ENCODE measurements around the gene GRIN2A.

GRIN2A gene

DNA sequence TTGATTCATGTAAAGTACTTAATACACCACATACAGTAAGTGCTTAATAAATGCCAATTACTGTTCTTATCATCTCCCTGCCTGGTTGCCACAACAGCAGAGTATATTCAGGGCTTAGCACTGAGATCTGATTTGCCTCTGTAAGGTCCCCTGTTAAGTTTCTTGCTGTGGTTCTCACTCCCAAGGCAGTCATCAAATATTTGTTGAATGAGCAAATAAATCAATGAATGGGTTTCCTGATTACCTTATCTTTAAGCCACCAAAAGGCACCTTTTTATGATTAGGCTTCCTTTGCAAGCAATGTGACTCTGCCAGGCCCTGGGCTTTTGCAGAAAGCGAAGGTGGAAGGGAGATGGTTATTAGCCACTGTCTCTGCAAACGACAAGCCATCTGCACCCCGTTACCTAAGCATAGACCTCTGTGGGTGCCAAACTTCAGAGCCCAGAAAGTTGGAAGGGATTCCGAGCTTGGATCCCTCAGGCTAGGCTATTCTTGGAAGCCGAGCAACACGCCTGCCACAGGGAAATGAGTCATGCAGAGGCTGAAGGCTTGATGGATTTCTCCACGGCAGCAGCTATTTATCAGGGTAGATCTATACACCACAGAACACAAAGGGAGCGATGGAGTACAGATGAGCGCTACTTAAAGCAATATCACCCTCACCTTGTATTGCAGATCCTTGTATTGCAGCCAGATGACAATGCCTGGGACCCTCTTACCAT, 102.0 kb downstream of the GRIN2A start:
- no peaks in the 10 kb centered on the region for H3K9me3 ChIP-seq (replicated peaks; ENCODE audit: insufficient read depth, low read length)
- H3K4me2 ChIP-seq (ENCODE audit: low read depth, low read length), result no peak overlapping the region
- no peaks in the 10 kb centered on the region for H3K79me2 ChIP-seq (ENCODE audit: low read length)
- H4K20me1 ChIP-seq (ENCODE audit: insufficient read depth, low read length), result no peaks in the 10 kb centered on the region
- H3K36me3 ChIP-seq (replicated peaks; ENCODE audit: insufficient read depth, low read length), result no peaks in the 10 kb centered on the region
- H3K9me2 ChIP-seq (replicated peaks; ENCODE audit: insufficient read depth, low read length), result no peaks in the 10 kb centered on the region
- H2AFZ ChIP-seq (ENCODE audit: low read length), result no peak overlapping the region
- no peak overlapping the region for H3K27ac ChIP-seq (ENCODE audit: low read length)
- no peaks in the 10 kb centered on the region for H3K4me1 ChIP-seq (ENCODE audit: low read length)
- no peaks in the 10 kb centered on the region for H3K27me3 ChIP-seq (replicated peaks; ENCODE audit: insufficient read depth, low read length)
- H3F3A ChIP-seq (ENCODE audit: insufficient read depth, low read length), result no peaks in the 10 kb centered on the region
- no peak for DNase-seq
- TF ChIP-seq EZH2phosphoT487 (IDR thresholded peaks at IDR 0.05; ENCODE audit: low read length), result no peak
- TF ChIP-seq, protein P1, sequence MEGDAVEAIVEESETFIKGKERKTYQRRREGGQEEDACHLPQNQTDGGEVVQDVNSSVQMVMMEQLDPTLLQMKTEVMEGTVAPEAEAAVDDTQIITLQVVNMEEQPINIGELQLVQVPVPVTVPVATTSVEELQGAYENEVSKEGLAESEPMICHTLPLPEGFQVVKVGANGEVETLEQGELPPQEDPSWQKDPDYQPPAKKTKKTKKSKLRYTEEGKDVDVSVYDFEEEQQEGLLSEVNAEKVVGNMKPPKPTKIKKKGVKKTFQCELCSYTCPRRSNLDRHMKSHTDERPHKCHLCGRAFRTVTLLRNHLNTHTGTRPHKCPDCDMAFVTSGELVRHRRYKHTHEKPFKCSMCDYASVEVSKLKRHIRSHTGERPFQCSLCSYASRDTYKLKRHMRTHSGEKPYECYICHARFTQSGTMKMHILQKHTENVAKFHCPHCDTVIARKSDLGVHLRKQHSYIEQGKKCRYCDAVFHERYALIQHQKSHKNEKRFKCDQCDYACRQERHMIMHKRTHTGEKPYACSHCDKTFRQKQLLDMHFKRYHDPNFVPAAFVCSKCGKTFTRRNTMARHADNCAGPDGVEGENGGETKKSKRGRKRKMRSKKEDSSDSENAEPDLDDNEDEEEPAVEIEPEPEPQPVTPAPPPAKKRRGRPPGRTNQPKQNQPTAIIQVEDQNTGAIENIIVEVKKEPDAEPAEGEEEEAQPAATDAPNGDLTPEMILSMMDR (IDR thresholded peaks at IDR 0.05; ENCODE audit: low read length), result no peak
- TF ChIP-seq EZH2 (optimal IDR thresholded peaks at IDR 0.05; ENCODE audit: low read depth, low read length), result no peak
- H3K9ac ChIP-seq (ENCODE audit: low read length), result no peak overlapping the region
- no peak overlapping the region for H3K4me3 ChIP-seq (ENCODE audit: low read length)

GRCh38 chr16:10078541-10078949, 103.7 kb downstream of the GRIN2A start:
- Histone ChIP-seq H3K4me3 (ENCODE audit: low read length) (no peak overlapping the region), H3K4me2 (ENCODE audit: low read depth, low read length) (no peak overlapping the region), H3K9me2 (replicated peaks; ENCODE audit: insufficient read depth, low read length) (no peaks in the 10 kb centered on the region), H3K27ac (ENCODE audit: low read length) (no peak overlapping the region), H4K20me1 (ENCODE audit: insufficient read depth, low read length) (no peaks in the 10 kb centered on the region), H3K9ac (ENCODE audit: low read length) (no peak overlapping the region), H3K79me2 (ENCODE audit: low read length) (no peaks in the 10 kb centered on the region), H2AFZ (ENCODE audit: low read length) (no peak overlapping the region), H3K36me3 (replicated peaks; ENCODE audit: insufficient read depth, low read length) (no peaks in the 10 kb centered on the region), H3F3A (ENCODE audit: insufficient read depth, low read length) (no peaks in the 10 kb centered on the region), H3K4me1 (ENCODE audit: low read length) (no peaks in the 10 kb centered on the region), H3K27me3 (replicated peaks; ENCODE audit: insufficient read depth, low read length) (no peaks in the 10 kb centered on the region), H3K9me3 (replicated peaks; ENCODE audit: insufficient read depth, low read length) (no peaks in the 10 kb centered on the region)
- TF ChIP-seq, protein P1 (IDR thresholded peaks at IDR 0.05; ENCODE audit: low read length), result no peak
- no peak for TF ChIP-seq EZH2phosphoT487 (IDR thresholded peaks at IDR 0.05; ENCODE audit: low read length)
- TF ChIP-seq EZH2 (optimal IDR thresholded peaks at IDR 0.05; ENCODE audit: low read depth, low read length), result no peak
- no peak for DNase-seq

DNA sequence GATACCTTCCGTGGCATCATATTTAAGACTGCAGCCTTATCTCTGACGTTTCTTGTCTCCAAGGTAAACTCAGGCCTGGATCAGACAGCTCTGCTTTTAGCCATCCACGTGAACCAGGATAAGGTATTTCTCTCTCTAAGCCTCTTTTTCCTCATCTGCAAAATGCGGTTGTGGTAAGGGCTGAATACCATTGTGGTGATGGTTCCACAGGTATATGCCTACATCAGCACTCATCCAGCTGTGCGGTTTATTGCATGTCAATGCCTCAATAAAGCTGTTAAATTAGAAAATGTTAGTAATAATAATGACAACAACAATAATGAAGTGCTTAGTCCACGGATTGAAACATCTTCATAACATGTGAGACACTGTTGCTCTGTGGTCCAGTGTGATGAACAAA, 104.4 kb downstream of the GRIN2A start:
- Histone ChIP-seq H3K4me1 (ENCODE audit: low read length) (no peaks in the 10 kb centered on the region), H3K27me3 (replicated peaks; ENCODE audit: insufficient read depth, low read length) (no peaks in the 10 kb centered on the region), H3F3A (ENCODE audit: insufficient read depth, low read length) (no peaks in the 10 kb centered on the region), H2AFZ (ENCODE audit: low read length) (no peak overlapping the region), H3K9ac (ENCODE audit: low read length) (no peak overlapping the region), H3K36me3 (replicated peaks; ENCODE audit: insufficient read depth, low read length) (no peaks in the 10 kb centered on the region), H3K9me2 (replicated peaks; ENCODE audit: insufficient read depth, low read length) (no peaks in the 10 kb centered on the region), H3K4me2 (ENCODE audit: low read depth, low read length) (no peak overlapping the region), H3K4me3 (ENCODE audit: low read length) (no peak overlapping the region), H4K20me1 (ENCODE audit: insufficient read depth, low read length) (no peaks in the 10 kb centered on the region), H3K9me3 (replicated peaks; ENCODE audit: insufficient read depth, low read length) (no peaks in the 10 kb centered on the region), H3K27ac (ENCODE audit: low read length) (no peak overlapping the region), H3K79me2 (ENCODE audit: low read length) (no peaks in the 10 kb centered on the region)
- peak; percentile 37 for DNase-seq
- TF ChIP-seq EZH2 (optimal IDR thresholded peaks at IDR 0.05; ENCODE audit: low read depth, low read length) (no peak), EZH2phosphoT487 (IDR thresholded peaks at IDR 0.05; ENCODE audit: low read length) (no peak)
- TF ChIP-seq, protein P1 (IDR thresholded peaks at IDR 0.05; ENCODE audit: low read length), result no peak
